Epidermal melanocyte (primary cell): ENCODE measurements around the gene ABHD16A.

ENCODE experiments used
- DNase-seq: peaks from one replicate; pipeline ENCODE4 v3.0.0; 2011; ENCODE audit warnings: low spot score; ENCODE audit not compliant: insufficient read length

ABHD16A gene

DNA sequence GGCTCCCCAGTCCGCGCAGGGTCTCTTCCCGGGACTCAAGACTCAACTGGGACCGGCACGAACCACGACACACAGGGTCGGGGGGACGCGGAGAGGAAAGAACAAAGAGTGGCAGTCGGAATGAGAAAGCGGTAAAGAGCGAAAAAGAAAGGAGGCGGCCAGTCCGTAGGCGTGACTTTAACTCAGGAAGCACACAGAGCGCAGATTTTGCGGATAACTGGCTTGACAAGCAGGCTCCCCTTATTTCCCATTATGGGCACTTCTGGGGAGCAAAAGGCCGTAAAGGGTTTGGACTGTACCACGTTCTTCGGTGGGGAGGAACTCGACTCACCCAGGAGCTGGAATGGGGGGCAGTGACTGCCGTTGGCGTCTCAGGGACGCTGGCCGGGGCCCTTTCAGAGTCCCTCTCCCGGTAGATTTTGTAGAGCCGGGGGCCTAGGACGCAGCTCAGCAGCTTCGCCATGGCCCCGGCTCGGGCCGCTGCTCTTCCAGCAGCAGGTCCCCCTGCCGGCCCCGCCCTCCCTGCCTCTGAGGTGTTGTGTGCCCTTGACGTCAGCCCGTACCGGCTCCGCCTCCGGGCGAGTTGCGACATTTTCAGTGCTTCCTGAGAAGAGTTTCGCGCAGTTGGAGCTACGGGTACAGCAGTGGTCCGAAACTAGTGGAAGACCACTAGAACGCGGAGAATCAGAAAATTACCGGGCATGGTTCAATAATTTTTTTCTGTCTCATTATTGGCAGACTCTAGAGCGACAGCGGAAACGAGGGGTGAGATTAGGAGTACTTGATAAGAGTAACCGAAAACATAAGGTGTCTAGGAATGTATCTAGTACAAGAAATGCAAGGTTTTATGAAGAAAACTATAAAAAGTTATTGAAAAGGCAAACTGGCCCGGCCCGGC is at the start of gene ABHD16A:
ABHD16A (minus strand) TSS at position 506 of the 898 bp plus-strand sequence; CDS start at position 463, 43 bp downstream.
- peak; percentile 99 for DNase-seq

DNA sequence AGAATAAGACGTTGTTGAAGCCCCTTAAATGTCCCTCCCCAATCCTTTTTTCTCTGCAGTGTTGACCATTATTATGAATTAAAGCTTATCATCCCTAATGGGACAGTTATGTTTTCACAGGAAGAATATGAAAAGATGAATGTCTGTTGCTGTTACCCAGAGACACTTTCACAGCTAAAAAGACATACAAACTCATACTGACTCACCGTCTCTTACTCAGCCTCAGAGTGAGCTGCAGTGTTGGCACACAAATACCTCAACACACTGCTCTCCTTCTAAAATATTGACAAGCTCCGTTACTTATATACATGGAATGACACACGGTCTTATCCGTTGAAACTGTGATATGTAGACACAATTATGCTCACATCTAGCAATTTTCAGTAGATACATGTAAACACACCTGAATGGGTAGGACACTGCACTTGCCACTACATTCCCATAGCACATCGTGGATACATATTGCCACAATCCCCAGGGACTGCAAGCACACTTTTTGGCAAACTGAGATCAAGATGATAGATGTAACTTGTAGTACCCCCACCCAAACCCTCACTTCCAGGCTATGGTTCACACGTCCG is 49.7 kb upstream of the ABHD16A start:
- DNase-seq: no peak

DNA sequence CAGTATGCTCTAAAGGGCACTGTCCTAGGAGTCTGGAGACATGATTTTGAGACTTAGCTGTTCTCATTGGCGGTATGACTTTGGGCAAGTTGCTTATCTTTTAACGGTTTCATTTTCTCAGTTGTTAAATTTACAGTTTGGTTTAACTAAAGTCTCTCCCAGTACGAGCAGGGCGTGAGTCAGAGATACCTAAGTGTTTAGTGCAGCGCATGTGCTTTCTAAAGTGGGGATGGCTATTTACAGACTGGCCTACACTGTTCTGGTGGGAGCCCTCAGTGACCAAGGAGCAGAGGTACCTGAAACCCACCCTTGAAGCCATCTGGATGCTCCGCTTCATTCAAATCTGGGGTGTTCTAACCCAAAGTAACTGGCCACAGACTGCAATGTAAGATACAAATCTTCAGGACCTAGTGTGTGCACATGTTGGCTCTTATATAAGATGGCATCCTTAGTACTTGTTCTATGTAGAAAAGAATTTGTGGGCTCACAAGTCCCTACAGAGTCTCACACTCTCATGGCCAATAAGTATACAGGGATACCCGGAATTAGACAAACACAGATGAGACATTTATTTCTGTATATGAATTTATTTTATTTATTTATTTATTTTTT is 47.4 kb upstream of the ABHD16A start:
- no peak for DNase-seq

GRCh38 chr6:31749301-31750036 is 46.3 kb upstream of the ABHD16A start:
- no peak for DNase-seq

DNA sequence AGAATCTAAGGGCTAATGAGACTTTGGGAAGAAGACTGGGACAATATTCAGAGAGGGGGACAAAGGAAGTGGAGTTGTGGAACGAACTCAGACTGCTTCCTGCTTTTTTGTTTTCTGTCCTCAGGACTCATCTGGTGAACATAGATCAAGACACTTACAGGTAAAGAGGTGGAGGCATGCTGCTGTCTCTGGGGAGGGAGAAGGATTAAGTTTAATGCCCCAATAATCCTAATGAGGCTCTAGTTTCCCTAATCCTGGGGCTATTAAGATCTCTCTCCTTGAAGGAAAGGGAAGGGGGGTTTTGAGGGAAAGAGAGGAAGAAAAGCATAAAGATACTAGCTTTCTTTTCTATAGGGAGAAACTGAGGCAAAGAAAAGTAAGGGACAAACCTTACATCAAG is 41.3 kb upstream of the ABHD16A start:
- no peak for DNase-seq

DNA sequence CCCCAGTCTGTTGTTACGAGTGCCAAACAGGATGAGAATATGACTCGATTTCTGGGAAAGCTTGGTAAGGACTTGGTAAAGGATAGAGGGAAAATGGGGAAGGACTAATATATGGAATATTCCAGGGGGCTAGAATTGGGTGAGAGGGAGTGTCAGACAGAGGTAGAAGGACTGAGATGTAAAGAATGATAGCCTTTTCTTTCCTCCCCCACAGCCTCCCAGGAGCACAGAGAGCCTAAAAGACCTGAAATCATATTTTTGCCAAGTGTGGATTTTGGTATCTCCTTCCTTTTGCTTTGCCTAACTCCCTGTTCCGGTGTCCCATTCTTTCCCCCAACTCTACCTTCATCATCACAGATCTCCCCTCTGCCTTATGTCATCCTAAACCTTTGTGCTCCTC is 39.8 kb upstream of the ABHD16A start:
- DNase-seq: no peak

DNA sequence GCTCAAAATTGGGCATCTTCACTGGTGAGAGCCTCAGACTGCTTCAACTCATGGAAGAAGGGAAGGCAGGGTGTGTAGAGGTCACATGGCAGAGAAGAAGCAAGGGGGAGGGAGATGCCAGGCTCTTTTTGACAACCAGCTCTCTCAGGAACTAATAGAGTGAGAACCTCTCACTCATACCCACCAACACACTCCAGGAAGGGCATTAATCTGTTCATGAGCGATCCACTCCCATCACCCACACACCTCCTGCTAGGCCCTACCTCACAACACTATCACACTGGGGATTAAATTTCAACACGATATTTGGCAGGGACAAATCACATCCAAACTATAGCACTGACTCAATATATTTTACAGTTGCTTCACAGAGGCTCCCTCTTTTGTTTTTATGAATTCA is 38.7 kb upstream of the ABHD16A start:
- DNase-seq: no peak

- no peak for DNase-seq
These were observed 37.5 kb upstream of the ABHD16A start for GRCh38 chr6:31740397-31741223.

DNA sequence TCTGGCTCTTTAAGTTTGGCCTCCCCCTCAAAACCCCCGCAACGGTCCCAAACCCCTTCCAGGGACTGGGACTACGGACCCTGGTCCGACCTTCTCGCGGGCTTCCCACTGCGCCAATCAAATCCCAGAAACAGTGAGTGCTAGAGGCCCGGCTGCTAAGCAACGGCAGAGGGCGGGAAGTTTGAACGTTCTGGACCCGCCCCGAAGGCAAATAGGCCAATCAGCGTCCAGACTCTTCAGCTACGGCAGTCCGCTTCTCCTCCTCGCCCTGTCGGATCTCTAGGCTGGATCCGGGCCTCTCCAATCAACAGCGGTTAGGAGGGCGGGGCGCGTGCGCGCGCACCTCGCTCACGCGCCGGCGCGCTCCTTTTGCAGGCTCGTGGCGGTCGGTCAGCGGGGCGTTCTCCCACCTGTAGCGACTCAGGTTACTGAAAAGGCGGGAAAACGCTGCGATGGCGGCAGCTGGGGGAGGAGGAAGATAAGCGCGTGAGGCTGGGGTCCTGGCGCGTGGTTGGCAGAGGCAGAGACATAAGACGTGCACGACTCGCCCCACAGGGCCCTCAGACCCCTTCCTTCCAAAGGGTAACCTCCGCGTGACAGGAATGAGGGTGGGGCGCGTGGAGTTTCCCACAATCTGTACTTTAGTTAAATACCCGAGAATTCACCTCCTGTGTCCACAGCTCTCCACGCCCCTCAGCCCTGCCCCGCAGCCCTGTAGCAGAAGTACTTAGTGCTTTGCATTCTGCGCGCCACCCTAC is 36.7 kb upstream of the ABHD16A start, which contains the start of gene MSH5:
MSH5 (plus strand) TSS at position 367 of the 758 bp plus-strand sequence. CDS start 462 bp downstream, outside the sequence.
- DNase-seq: peak; percentile 92

- peak; percentile 81 for DNase-seq
These were observed 35.2 kb upstream of the ABHD16A start for GRCh38 chr6:31737991-31738979.

GRCh38 chr6:31737315-31737990 is 34.3 kb upstream of the ABHD16A start:
- no peak for DNase-seq

DNA sequence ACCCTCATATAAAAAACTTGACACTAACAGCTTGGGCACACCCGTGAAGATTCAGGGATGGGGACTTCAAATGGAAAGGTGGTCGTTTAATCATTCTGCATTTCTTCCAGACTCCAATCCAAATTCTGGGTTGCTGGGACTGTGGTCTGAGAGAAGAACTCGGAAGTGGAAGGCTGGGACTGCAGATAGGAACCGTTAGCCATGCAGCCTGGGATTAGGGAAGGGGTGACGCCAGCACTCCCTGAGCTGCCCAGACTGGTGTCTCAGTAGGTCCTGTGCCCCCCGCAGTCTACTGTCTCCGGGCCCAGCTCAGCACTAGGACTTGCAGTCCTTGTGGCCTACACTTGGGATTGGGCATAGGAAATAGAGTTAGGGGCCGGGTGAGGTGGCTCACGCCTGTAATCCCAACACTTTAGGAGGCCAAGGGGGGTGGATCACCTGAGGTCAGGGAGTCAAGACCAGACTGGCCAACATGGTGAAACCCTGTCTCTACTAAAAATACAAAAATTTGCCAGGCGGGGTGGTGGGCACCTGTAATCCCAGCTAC is 33.7 kb upstream of the ABHD16A start:
- DNase-seq: no peak

GRCh38 chr6:31736021-31736767 is 33.1 kb upstream of the ABHD16A start, which contains the start of gene CLIC1:
TSS of gene CLIC1 (minus strand) at chr6:31736530. CDS start at chr6:31736300, 230 bp downstream.
- DNase-seq: peak; percentile 92

- no peak for DNase-seq
These were observed 31.8 kb upstream of the ABHD16A start for GRCh38 chr6:31734821-31735406.

DNA sequence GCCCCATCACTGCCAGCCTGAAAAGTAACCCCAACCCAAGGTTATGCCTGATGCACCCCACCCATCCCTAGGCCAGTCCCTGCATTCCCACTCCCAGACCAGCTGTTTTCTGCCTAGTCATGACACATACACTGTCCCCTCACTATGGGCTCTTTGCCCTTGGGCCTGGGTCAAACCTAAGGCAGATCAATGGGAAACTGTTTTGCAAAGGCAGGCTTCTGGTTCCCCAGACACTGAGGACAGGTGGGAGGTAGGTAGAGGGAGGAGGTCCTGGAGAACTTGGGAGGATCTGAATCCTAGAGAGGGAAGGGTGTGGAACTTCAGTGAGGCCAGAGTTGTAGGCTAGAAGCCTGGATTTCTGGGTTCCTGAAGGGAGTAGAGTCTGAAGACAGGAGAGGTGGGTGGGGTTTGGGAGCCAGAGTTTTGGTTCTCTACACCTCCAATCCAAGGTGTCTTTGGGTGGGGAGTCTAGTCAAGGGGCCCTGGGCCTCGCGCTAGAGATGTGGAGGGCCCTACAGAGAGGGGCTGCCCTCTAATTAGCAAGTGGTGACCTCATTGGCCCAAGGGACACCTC is 31.2 kb upstream of the ABHD16A start:
- DNase-seq: no peak

DNA sequence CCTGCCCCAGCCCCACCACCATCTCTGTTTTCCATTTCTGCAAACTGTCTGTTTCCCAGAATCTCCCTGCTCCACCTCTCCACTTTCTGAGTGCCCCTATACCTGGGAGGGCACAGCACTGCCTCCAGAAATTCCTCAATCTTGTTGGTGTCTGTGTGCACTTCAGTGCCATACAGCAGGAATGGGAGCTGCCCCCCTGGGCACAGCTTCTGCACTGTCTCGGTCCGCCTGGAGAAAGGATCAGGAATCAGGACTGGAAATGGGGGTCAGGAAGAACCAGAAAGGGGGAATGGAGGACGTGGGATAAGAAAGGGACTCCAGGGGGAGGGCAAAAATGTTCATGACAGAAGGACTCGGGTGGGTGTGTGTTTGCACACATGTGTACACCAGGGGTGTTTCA is 30.6 kb upstream of the ABHD16A start:
- DNase-seq: no peak
